Activated CD4-positive, CD25-positive, alpha-beta regulatory T cell treated with anti-CD3 and anti-CD28 coated beads, Interleukin-2, amount 50 U/mL, for 16 hours (primary cell): ENCODE data around the gene SETBP1.

Experiments
- DNase-seq: peaks from one replicate; pipeline ENCODE4 v3.0.0-alpha.2; 2020; ENCODE audit warnings: low read depth, low spot score

Gene SETBP1

GRCh38 chr18:45109706-45110105 lies 429.0 kb downstream of the SETBP1 start:
- no peak for DNase-seq

- DNase-seq = no peak
Observed at GRCh38 chr18:45110577-45111501, 430.2 kb downstream of the SETBP1 start.

- DNase-seq = no peak
Observed at GRCh38 chr18:45111502-45111848, 430.8 kb downstream of the SETBP1 start.

- no peak for DNase-seq
Observed at GRCh38 chr18:45112682-45113081, 432.0 kb downstream of the SETBP1 start.

- no peak for DNase-seq
Observed at GRCh38 chr18:45116116-45116515, 435.4 kb downstream of the SETBP1 start.
